ENCODE results near the gene TMEM8B.
"Not testable (repeated sequence)": the region's sequence is repeated elsewhere in the genome, so short reads cannot be mapped to it uniquely, and the experiment has no call there.

TMEM8B gene

DNA sequence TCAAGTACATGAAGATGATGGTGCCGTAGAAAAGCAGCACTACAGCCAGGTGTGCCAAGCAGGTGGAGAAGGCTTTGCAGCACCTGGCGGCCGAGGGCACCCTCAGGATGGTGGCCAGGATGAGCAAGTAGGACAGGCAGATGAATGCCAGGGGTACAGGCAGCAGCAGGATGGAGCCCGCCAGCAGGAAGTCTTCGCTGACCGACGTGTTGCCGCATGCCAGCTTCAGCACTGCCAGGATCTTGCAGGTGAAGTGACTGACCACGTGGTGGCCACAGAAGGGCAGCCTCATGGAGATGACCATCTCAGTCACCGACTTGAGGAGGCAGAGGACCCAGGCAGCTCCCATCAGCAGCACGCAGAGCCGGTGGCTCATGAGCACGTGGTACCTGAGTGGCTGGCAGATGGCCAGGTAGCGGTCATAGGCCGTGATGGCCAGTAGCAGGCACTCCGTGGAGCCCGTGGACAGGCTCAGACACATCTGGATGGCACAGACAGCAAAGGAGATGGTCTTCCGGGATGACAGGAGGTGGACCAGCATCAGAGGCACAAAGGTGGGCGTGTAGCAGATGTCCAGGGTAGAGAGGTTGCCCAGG, 40.7 kb downstream of the TMEM8B start:
- no peak for DNase-seq

GRCh38 chr9:35870351-35870923, 41.4 kb downstream of the TMEM8B start, which contains the start of gene OR13J1:
Gene OR13J1 (minus strand): TSS chr9:35870401. CDS start chr9:35870401, 0 bp downstream.
- no peak for DNase-seq

DNA sequence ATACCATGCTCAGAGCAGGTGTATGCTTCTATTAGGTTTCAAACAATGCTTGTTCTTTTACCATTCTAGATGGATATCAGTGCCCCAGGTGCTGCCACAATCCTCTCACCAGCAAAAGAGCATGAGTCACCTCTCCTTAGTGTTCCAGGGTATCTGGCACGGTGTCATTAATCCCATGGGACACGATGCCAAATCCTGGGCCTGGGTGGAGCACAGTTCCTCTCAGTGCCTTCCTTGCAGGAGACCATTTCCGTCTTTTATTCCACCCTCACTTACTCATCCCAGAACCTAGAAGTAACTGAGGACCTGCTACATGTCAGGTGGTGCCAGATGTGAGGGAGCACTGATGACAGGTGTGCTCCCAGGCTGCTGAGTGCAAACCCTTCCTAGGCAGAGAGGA, 42.5 kb downstream of the TMEM8B start:
- no peak for DNase-seq

DNA sequence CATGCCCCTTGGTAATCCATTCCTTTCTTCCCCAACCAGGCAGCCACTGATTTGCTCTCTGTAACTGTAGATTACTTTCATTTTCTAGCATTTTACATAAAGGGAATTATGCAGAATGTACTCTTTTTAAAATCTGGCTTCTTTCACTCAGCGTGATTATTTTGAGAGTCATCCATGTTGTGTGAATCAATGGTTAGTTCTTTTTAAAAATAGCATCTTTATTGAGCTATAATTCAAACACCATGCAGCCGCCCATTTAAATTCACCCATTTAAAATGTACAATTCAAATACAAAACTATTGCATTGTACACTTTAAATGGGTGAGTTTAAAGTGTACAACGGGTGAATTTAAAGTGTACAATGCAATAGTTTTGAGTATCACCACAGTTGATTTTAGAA, 43.5 kb downstream of the TMEM8B start:
- DNase-seq, result no peak

DNA sequence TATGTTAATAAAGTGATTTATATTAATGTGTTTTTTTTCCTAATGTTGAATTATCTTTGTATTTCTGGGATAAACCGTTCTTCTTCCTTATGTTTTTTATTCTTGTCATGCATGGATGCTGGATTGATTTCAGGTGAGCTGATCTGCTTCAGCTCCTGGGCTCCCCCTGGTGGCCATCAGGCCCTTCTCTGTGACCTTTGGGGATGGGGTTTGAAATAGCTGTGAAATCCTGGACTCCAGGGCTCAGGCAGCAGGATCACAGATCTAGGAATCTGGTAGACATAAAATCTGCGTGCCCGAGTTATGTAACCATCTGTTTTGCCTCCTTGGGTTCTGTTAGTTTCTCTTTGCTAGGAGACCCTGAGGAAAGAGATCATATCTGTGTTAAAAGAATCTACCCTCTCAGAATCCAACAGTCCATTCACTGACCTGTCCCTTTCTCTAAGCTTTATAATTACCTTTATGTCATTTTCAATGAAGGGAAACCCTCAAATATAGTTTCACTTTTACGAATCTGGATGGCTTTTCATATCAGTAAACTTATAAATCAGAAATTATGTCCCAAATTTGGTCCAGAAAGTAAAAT, 53.3 kb downstream of the TMEM8B start:
- DNase-seq, result peak; percentile 71

DNA sequence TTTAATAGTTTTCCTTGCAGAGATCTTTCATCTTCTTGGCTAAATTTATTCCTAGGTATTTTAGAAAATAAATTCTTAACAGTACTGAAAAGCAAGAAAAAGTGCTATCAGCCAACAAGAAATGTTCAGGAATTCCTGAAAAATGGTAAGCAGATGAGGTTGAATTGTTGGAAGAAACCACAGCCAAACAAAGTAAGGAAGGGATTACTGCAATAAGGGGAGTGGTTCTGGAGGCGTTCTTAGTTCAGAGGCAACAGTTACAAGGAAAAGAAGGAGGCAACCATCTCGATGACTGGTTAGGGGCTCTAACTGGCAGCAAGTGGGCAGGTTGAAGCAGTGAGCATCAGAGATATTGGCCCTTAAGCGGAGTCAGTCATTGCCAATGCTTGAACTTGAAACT, 54.0 kb downstream of the TMEM8B start:
- DNase-seq, result peak; percentile 29

DNA sequence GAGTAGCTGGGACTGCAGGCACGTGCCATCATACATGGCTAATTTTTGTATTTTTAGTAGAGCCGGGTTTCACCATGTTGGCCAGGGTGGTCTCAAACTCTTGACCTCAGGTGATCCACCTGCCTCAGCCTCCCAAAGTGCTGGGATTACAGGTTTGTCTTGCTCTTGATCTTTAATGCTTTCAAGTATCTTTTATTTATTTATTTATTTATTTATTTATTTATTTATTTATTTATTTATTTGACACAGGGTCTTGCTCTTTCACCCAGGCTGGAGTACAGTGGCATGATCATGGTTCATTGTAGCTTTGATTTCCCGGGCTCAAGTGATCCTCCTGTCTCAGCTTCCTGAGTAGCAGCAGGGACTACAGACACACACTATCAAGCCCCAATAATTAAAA, 55.9 kb downstream of the TMEM8B start:
- not testable (repeated sequence) for DNase-seq

DNA sequence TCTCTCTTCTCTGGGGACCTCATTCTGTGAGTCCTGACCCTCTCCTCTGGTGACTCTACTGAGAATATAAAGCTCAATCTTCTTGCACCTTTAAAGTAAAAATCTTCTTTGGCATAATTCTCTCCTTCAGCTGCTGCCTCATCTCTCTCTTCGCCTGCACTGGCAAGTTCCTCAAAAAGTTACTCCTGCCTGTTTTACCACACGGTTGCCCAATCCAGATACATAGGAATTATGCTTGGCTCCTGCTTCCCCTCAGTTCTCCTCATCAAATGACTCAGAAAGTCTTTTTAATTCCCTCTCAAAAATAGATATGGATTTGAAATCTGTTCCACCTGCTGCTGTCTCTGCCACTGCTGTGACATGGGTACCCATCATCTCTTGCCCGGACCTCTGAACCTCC, 62.6 kb downstream of the TMEM8B start:
- DNase-seq, result no peak

- no peak for DNase-seq
Observed at GRCh38 chr9:35892051-35892450, 63.0 kb downstream of the TMEM8B start.

DNA sequence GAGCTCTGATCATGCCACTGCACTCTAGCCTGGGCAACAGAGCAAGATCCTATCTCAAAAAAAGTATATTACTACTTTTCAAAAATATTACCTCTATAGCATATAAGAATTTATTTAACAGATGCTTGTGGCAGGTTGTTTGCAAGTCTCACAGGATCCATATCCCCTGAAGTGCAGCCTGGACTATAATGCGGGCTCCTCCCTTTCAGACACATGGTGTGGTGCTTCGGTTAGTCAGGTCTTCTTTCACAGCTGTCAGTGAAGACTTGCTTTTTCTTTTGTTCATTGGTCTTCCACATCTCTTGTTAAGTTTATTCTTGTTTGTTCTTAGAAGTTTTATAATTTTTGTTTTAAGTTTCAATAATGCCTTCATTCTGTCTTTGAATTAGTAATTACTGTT, 67.5 kb downstream of the TMEM8B start:
- no peak for DNase-seq

GRCh38 chr9:35897376-35898099, 68.5 kb downstream of the TMEM8B start:
- not testable (repeated sequence) for DNase-seq

GRCh38 chr9:35898337-35898736, 69.3 kb downstream of the TMEM8B start:
- no peak for DNase-seq

- no peak for DNase-seq
Observed at GRCh38 chr9:35899021-35899420, 70.0 kb downstream of the TMEM8B start.

- peak; percentile 51 for DNase-seq
Observed at GRCh38 chr9:35903049-35903448, 74.0 kb downstream of the TMEM8B start.

DNA sequence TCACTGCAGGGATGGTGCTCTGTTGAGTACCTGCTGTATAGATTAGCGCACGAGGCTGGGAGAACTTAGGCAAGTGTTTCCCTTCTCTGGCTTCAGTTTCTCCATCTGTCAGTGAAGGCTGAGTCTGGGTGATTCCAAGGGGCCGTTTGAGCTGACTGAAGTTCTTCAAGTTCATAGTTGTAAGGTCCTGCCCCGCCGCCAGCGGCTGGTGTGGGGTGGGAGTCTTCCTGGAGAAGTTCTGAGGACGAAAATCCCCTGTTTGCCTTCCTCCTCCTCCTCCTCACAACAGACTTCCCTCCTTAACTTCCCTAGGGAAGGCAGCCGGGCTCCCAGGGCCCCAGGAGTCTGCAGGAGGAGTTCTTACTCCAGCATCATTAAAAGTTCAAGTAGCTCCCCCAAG, 75.3 kb downstream of the TMEM8B start:
- no peak for DNase-seq

DNA sequence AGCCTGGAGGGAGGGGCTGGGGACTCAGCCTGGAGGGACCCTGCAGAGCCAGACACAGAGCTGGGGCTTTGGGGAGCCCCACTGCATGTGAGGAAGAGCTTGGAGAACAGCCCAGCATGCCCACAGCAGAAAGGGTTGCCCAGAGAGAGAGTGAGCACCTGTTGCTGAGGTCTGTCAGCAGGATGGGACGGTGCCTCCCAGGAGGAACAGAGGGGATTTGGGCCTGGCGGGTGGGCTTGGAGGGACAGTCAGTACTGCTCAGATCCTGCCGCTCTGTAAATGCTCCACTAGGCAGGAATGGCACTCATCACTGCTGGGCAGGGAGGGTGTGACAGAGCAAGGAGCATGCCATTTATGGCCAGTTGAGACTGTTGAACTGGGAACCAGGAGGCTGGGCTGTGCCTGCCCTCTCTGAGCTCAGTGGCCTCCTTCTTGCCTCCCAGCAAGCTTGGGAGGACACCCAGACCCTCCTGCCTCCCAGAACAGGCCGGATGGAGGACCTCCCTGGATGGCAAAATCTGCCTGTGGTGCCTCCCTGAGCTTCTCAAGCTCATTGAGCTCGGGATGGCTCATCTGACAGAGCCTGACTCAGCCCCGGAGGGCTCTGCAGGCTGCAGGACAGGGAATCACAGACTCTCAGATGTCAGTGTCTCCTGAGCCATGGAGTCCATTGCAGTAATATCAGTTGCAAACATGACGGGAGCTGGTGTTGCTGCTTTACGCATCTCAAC, 76.2 kb downstream of the TMEM8B start:
- DNase-seq, result peak; percentile 64

DNA sequence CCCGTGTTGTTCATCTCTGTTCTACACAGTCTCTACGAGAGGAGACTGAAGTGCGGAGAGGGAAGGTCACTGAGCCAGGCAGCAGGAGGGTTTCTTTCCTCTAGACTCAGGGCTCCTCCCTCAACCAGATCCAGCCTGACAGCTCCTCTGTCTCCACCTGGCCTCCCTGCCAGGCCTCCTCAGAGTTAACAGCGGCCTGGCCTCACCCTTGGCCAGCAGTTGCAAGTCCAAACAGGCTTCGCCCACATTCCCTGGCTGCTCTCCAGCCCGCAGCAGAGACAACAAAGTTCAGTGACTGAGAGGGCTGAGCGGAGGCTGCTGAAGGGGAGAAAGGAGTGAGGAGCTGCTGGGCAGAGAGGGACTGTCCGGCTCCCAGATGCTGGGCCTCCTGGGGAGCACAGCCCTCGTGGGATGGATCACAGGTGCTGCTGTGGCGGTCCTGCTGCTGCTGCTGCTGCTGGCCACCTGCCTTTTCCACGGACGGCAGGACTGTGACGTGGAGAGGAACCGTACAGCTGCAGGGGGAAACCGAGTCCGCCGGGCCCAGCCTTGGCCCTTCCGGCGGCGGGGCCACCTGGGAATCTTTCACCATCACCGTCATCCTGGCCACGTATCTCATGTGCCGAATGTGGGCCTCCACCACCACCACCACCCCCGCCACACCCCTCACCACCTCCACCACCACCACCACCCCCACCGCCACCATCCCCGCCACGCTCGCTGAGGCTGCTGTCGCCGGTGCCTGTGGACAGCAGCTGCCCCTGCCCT, 77.1 kb downstream of the TMEM8B start, which contains the start of gene HRCT1:
Gene HRCT1, plus strand, starts transcription at position 291 of the 768 bp plus-strand sequence. Its CDS starts 86 bp downstream, at position 377.
- peak; percentile 95 for DNase-seq

DNA sequence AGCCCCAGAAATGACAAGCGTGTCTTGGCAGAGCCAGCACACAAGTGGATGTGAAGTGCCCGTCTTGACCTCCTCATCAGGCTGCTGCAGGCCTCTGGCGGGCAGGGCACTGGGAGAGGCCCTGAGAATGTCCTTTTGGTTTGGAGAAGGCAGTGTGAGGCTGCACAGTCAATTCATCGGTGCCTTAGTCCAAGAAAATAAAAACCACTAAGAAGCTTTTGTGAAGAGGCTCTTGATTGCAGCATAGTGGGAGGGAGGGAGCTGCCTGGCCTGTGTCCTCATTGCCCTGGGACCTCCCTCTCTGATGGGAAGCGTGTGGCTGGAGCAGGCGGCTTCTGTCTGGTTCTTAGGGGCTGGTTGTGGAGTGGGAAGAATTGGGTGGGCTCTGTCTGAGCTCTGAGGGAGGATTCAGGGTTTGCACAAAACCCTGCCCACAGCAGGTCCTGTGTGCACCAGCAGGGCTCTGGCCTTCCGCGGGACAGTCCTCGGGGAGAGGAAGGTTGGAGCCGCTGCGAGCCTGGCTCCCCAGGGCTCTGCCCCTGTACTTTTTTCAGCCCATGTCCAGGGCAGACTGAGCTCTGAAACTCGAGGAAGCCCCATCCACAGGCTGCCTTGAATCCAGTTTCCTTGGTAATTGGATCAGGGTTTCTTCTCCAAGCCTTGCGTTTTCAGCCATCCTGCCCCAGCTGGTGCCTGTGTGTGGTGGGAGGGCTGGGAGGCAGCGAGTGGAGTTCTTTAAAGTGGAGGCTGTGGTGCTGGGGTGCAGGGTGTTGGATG, 78.1 kb downstream of the TMEM8B start:
- DNase-seq, result peak; percentile 90

DNA sequence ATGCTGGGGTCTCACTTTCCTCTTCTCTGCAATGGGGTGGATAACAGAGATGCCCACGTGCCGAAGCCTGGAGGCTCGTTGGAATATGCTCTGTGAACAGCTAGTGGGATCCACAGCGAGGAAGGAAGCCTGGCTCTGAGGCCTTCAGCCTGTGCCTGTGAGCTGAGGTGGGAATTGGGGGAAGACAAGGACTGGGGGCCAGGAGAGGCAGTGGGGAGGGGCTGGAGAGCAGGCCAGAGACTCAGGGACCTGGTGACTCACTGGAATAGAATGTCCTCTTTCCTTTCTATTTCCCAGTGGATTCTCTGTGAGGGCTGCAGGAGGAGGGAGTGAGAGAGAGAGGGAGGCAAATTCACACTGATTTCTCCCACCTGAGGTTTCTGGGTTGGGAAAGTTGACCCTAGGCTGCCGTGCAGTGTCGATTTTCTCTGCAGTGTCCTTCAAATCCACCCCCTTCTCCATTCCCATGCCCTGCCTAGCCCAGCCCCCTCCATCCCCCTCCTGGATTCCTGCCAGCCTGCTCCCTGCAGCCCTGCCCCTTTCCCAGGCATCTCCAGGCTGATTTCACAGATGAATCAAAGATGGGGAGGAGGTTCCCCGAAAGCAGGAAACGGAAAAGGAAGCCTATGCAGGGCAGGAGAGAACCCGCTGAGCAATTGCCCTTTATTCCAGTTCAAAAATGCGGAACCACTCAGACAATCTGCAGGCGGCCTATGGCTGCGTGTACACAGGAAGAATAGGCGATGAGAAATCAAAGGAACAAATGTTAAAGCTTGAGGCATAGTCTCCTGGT, 78.9 kb downstream of the TMEM8B start:
- DNase-seq, result peak; percentile 97

DNA sequence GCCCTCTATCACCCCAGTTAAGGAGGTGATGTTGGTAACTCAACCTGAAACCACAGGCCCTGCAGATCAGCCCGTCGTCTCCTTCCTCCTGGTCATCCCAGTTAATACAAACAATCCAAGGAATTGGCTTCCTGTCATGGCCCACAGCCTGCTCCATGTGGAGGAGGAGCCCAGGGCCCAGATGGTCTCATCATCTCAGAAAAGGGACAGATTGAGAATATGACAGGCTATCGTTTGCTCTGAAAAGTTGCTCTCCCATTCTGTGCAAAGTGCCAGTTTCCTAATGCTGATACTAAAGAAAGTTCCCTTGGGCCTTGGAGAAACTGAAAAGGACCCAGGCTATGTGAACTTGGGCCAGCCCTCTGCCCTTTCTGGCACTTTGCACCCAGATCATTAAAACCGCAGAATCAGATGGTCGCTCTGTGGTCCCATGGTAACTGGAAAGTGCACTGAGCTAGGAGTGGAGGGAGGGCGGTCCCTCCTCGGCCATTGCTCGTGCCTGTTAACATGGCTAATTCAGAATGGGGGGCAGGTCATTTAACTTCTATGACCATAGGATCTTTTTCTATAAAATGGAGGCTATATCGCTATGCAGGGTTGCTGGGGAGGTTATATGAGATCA, 79.6 kb downstream of the TMEM8B start:
- peak; percentile 52 for DNase-seq

Data from fibroblast of skin of abdomen (primary cell).